Measurements from ENCODE around the gene LZTS3. TPM values are rescaled to one million over a fixed set of nuclear protein-coding genes. Genes with fewer than 3 reads are reported as not detected.

Gene LZTS3
- total and polyA plus RNA-seq, 2 of the 13 experiments (the other 11 are each of a cell fraction or from before 2014, with no cell fraction given) = 10.1 to 31.3 TPM

GRCh38 chr20:3209257-3209945 lies 36.1 kb upstream of the LZTS3 start, which contains the start of gene ITPA (continued):
- TF ChIP-seq ZNF318 (CRISPR knock-in tag; IDR thresholded peaks at IDR 0.05) (no peak; the same call in 1 of the 2 replicates), ZNF20 (CRISPR knock-in tag; IDR thresholded peaks at IDR 0.05) (0 out of 2 replicates have a peak, but pooled peaks have one; percentile 37), ZNF557 (CRISPR knock-in tag; IDR thresholded peaks at IDR 0.05) (peak; percentile 25; the same call in 1 of the 2 replicates), ZNF138 (CRISPR knock-in tag; IDR thresholded peaks at IDR 0.05; ENCODE audit: low read depth) (no peak)
- TF ChIP-seq, protein P1, sequence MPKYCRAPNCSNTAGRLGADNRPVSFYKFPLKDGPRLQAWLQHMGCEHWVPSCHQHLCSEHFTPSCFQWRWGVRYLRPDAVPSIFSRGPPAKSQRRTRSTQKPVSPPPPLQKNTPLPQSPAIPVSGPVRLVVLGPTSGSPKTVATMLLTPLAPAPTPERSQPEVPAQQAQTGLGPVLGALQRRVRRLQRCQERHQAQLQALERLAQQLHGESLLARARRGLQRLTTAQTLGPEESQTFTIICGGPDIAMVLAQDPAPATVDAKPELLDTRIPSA (CRISPR knock-in tag; IDR thresholded peaks at IDR 0.05; ENCODE audit: borderline replicate concordance) = no peak
- TF ChIP-seq, protein P2, sequence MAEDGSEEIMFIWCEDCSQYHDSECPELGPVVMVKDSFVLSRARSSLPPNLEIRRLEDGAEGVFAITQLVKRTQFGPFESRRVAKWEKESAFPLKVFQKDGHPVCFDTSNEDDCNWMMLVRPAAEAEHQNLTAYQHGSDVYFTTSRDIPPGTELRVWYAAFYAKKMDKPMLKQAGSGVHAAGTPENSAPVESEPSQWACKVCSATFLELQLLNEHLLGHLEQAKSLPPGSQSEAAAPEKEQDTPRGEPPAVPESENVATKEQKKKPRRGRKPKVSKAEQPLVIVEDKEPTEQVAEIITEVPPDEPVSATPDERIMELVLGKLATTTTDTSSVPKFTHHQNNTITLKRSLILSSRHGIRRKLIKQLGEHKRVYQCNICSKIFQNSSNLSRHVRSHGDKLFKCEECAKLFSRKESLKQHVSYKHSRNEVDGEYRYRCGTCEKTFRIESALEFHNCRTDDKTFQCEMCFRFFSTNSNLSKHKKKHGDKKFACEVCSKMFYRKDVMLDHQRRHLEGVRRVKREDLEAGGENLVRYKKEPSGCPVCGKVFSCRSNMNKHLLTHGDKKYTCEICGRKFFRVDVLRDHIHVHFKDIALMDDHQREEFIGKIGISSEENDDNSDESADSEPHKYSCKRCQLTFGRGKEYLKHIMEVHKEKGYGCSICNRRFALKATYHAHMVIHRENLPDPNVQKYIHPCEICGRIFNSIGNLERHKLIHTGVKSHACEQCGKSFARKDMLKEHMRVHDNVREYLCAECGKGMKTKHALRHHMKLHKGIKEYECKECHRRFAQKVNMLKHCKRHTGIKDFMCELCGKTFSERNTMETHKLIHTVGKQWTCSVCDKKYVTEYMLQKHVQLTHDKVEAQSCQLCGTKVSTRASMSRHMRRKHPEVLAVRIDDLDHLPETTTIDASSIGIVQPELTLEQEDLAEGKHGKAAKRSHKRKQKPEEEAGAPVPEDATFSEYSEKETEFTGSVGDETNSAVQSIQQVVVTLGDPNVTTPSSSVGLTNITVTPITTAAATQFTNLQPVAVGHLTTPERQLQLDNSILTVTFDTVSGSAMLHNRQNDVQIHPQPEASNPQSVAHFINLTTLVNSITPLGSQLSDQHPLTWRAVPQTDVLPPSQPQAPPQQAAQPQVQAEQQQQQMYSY (CRISPR knock-in tag; IDR thresholded peaks at IDR 0.05) = peak; percentile 81
- TF ChIP-seq, protein P3, sequence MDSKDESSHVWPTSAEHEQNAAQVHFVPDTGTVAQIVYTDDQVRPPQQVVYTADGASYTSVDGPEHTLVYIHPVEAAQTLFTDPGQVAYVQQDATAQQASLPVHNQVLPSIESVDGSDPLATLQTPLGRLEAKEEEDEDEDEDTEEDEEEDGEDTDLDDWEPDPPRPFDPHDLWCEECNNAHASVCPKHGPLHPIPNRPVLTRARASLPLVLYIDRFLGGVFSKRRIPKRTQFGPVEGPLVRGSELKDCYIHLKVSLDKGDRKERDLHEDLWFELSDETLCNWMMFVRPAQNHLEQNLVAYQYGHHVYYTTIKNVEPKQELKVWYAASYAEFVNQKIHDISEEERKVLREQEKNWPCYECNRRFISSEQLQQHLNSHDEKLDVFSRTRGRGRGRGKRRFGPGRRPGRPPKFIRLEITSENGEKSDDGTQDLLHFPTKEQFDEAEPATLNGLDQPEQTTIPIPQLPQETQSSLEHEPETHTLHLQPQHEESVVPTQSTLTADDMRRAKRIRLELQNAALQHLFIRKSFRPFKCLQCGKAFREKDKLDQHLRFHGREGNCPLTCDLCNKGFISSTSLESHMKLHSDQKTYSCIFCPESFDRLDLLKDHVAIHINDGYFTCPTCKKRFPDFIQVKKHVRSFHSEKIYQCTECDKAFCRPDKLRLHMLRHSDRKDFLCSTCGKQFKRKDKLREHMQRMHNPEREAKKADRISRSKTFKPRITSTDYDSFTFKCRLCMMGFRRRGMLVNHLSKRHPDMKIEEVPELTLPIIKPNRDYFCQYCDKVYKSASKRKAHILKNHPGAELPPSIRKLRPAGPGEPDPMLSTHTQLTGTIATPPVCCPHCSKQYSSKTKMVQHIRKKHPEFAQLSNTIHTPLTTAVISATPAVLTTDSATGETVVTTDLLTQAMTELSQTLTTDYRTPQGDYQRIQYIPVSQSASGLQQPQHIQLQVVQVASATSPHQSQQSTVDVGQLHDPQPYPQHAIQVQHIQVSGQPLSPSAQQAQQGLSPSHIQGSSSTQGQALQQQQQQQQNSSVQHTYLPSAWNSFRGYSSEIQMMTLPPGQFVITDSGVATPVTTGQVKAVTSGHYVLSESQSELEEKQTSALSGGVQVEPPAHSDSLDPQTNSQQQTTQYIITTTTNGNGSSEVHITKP (CRISPR knock-in tag; IDR thresholded peaks at IDR 0.05; ENCODE audit: low read depth) = peak; percentile 79; the same call in 1 of the 2 replicates
- TF ChIP-seq, protein P4, sequence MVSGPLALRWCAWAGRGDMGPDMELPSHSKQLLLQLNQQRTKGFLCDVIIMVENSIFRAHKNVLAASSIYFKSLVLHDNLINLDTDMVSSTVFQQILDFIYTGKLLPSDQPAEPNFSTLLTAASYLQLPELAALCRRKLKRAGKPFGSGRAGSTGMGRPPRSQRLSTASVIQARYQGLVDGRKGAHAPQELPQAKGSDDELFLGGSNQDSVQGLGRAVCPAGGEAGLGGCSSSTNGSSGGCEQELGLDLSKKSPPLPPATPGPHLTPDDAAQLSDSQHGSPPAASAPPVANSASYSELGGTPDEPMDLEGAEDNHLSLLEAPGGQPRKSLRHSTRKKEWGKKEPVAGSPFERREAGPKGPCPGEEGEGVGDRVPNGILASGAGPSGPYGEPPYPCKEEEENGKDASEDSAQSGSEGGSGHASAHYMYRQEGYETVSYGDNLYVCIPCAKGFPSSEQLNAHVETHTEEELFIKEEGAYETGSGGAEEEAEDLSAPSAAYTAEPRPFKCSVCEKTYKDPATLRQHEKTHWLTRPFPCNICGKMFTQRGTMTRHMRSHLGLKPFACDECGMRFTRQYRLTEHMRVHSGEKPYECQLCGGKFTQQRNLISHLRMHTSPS (CRISPR knock-in tag; IDR thresholded peaks at IDR 0.05; ENCODE audit: low read depth) = no peak; the same call in 1 of the 2 replicates
